NCI-H460 (cell line): ENCODE results near the gene WDR1. TPM values are rescaled to one million over a fixed set of nuclear protein-coding genes. Genes with fewer than 3 reads are reported as not detected.

Source experiments
- DNase-seq: peaks from one replicate; pipeline ENCODE4 v3.0.0-alpha.2; 2016; ENCODE audit warnings: low read depth; ENCODE audit errors: extremely low read depth
- total RNA-seq: library from RNA; depleted of rRNA; stranded (reverse); fragments of >200 nt; shearing (Covaris generic); gene quantifications from 2 replicates; pipeline ENCODE4 v1.2.3, GENCODE V29; 2014

The WDR1 gene
- total RNA-seq, 1 experiment from 2014 or later = 105 TPM

DNA sequence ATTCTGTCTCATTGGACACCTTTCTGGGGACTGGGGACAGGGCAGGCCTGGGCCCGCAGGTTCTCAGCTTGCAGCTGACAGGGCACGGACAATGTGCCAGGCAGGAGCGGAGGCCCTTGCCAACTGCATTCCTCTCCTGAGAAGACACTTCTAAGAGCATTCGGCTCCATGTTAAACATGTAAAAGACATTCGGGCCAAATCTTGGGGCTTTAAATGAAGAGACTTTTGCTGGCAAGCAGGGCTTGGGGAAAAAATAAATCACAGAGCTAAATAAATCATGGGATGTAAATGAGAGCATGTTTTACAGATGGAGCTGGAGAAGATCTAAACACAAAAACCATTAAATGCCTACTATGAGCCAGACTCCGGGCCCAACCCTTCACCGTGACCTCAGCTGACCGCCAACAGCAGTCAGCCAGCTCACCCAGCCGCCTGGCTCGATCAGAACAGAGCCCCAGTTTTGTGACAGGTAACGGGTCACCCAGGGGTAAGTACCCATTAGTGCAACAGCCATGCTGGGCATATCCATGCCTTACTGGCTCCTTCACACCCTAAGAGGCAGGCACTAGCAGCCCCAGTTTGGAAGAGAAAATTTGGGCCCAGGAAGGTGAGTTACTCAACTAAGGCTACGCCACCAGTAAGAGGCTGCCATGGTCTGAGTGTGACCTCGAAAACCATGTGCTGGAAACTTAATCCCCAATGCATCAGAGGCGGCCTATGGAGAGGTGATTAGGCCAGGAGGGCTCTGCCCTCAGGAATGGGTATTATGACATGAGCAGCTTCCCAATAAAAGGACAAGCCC, 14.7 kb downstream of the WDR1 start:
- no peak for DNase-seq

DNA sequence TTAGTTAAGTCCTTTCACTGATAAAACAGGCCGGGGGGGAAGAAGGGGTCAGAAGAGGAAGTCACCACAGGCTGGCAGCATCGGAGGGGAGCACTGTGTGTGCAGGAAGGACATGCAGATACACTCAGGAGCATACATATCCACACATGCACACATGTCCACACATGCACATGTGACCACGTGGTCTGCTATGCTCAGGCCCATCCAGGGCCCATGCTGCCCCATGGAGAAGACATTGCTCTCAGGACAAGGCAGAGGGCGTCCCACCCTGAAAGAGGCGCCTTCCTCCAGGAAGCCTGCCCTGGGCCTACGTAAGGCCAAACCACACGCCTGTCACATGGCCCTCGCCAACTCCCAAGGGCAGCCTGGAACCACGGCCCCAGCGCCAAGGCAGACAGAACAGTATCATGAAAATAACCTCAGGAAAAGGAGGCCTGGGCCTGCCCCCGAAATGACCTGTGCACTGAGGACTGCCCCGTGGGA, 15.8 kb downstream of the WDR1 start:
- DNase-seq = no peak

DNA sequence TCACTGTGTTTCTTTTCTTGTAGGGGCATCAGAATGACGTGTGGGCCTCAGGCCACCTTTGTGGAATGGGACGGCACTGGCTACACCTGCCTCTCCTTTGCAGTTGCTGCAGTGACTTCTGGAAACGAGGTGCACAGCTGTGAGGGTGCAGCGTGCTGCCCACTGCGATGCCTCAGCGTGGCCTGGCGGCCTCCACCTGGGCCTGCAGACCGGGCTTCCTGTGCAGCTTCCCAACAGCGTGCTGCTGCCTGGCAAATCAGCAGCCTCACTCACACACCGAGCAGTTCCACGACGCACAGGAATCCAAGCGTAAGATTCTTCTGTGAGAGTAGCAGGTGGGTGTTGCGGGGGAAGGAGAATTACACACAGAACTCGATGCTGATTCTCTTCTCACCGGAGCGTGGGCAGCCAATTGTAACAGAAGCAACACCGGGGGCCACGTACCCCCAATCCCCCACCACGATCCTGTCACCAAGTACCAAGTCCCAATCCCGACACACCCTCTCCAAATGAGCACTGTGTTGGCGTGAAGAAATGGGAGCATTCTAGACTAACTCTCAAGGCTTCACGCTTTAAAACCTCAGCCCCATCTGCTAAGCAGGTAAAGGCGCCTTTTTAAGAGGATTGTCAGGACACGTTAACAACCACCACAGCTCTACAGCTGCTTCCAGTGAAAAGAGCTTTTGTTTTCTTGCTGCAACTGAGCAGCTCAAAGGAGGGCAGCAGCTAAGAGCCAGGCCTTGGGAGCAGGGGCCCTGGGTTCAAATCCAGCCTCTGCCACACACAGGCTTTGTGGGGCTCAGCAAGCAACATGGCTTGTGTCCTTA, 16.9 kb downstream of the WDR1 start:
- no peak for DNase-seq

DNA sequence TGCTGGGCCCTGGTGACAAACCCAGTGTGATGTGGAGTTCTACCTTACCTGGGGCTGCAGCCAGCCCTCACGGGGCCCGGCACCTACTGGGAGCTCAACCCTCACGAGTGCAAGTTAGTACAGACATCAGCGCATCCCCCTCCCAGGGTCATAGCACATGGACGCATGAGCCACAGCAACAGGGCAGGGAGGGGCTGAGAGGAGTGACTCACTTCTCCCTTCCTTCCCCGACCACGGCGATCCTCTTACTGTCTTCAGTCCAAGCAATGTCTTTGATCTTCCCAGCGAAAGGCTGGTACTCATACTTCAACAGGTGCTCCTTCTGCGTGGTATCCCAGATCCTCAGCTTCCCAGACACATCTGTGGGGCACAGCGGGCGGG, 17.8 kb downstream of the WDR1 start:
- no peak for DNase-seq

DNA sequence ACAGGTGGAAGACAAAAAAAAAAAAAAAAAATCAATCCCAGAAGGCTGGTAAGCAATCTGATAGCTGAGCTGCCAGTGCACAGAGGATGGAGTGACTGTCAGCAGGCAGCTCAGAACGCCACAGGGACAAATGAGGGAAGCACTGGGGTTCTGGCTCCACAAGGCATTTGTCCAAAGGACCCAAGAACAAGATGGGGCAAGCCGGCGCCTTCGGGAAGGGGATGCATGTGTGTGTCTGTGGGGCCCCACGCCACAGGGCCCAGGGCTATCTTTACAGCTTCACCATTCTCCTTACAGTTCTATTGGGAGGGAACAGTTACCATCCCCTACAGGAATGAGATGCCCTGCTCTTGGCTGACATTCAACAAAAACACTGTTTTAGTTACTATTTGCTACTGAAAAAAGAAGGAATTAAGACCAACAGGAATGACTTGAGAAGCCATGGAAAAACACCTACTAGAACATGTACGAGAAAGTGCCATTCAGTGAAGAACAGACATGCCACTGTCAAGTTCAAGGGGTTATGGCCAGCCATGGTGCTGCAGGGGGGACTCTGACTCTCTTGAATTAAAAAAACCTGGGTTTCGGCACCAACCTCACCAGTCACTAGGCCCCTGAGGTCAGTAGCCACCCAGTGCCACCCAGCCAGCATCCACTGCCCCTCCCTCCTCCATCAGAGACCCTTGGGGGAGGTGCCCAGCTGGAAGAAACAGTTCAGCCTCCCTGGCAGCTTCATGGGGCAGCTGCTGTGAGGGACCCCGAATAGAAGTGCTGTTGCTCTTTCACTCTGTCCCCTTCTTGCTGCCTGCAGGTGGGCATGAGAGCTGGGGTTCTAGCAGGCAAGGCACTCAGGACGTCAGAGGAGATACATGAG, 18.5 kb downstream of the WDR1 start:
- DNase-seq = no peak

DNA sequence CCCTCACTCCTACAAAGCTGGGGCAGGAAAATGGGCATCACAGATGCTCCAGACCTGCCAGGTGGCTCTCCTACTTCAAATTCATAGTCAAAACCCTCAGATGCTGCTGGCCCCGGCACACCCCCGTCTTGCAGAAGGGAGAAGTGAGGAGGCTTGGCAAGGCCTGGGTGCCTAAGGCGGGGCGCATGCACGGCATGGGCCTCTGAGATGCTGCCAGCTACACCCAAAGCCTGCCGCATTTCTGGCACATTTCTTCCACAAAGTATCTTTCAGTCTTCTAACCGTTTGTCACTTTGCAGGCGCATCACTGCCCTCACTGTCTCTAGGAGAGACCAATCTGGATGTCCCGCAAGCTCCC, 19.6 kb downstream of the WDR1 start:
- DNase-seq = no peak

DNA sequence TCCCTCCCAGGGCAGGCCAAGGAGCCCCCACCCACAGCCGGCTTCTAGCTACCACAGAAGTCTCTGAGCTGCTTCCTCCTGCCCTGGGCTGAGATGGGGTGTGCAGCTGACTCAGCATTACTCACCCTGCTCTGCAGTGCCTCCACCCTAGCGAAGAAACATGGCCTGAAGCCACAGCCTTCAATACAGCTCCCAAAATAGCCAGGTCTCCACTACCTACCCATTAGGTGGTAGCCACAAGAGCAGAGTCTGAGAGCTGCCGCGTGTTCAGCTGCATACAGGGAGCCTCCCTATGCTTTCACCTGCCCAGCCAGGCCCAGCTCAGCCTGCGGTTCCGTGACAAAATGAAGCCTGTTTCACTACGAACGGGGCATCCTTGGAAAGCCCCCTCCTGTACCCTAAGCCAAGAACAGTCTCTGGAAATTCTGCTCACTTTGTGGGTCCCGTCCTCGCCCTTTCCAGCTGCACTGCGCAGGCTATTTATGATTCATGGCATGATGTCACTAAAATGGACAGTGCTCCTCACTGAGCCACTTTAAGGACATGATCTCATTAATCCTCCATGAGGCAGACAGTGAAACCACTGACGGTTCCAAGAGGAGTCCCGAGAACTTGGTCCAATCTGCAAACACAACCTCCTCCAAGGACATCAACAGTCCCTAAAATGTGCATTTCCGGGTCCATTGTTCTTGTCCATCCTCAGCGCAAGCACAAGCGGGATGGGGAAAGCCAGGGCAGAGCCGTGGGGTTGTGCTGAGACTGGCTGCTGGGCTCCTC, 20.2 kb downstream of the WDR1 start:
- DNase-seq = no peak

DNA sequence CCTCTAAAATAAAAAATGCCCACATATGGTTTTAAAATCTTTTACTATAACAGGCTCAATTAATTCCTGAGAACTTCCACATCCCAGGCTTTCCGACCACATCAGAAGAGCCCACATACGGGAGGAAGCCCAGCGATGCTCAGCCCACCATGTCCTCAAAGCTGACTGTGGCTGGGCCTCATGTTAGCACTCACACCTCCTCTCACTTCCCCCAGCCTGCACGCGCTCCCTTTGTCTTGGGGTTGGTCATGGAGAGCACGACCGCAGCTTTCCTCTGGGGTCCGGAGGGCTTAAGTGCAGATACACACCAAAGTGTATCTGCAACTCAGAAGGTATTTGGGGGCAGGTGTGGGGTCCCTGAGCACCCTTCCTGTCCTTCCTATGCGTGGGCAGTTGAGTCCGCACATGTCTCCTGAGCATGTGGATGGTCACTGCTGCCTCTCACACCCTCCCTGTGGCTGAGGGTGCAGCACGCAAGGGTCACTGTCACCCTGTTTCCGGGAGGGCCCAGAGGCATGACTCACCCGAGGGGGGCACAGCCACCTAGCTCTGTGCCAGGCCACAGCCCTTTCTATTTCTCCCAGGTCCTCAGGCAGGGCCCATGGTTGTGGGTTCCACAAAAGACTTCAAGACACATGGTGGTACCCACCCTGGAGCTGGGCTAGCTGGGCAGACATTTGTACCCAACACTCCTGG, 21.2 kb downstream of the WDR1 start:
- DNase-seq = no peak

DNA sequence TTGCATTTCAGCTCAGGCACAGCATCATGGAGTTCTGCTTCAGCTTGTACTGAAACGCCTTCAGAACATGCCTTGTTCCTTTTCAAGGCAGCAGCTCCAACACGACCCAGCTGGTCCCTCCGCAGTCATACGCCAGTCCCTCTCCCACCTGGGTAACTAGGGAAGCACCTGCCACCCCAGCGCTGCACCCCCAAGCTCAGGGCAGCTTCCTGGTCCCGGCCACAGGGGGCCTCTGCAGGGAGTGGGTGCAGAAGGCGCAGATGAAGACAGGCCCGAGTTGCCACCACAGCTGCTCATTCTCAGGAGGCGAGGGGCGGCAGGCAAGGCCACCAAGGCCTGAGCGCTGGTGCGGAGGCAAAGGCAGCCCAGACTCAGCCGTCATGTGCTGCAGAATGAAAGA, 21.8 kb downstream of the WDR1 start:
- no peak for DNase-seq

DNA sequence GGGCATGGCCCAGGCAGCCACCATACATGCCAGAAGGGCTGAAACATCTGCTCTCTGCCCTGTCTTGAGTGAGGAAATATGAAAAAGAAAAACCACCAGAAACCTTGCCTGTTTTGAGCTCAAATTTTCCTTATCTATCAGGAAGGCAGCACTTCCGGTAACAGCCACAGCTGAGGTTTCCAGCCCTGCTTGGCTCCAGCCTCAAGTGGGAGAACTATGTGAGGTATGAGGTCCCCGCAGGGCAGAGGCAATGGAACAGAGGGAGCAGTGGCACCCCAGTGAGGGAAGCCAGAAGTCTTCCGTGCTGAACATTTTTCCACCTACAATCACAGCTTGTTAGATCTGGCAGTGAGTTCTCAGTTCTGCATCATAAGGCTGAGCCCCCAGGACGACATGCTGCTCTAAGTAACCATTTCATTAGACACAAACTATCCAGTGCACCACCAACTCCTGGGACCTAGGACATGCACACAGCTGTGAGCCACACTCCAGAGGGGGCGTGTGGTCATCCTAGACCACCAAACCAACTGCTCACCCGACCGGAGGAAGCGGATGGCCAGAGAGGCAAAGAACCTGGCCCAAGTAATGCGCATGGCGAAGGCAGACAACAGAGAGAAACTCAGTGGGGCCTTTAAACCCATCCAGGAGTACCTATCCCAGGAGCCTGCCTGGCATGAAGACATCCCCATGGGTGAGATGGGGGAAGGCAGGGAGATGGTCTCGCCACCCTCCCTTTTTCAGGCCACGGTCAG, 22.6 kb downstream of the WDR1 start:
- no peak for DNase-seq

DNA sequence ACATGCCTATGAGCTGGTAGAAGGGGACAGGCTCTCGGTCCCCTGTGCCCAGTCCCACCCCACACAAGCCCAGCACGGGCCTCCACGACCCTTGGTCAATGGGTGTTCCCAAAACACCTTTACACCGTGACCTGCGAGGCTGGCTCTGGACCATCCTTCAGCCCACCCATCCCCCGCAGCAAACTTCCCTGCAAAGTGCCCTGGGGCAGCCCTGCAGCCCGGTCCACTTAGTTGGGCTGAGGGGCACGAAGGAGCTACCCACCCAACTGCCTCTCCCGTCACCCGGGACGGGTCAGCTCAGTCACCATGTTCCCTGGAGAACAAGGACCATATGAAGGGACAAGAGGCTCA, 23.4 kb downstream of the WDR1 start:
- DNase-seq = no peak

DNA sequence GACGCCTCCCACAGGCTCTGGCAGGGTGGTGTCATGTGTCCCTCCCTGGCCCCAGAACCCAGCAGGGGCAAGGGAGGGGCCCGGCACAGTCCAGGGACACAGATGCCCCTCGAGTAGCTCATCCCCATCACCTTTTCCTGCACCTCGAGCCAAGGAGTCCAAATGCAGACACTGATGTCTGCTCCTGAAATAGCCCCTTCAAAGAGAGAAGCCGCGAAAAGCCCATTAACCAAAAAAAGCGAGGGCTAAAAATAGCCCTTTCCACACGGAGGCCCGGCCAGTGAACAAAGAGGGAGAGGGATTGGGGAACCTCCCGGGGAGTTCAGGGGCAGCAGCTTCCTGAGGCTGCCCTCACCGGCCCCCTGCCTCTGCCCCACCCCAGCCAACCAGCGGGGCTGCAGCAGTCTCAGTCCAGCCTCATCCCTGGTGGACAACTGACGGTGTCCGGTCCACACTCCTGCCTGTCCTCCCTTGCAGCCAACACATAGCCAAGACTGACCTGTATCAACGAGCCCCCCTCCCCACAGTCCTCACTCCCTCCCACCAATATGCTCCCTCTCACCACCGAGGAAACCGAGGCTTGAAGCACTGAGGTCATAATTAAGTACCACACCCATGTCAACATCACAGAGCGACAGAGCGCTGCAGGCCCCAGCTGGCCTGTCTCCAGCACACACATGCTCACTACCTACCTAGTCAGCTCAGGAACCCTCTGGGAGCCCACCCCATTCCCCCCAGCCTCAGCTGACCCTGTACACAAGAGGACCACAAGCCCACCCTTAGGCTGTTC, 23.9 kb downstream of the WDR1 start:
- no peak for DNase-seq

DNA sequence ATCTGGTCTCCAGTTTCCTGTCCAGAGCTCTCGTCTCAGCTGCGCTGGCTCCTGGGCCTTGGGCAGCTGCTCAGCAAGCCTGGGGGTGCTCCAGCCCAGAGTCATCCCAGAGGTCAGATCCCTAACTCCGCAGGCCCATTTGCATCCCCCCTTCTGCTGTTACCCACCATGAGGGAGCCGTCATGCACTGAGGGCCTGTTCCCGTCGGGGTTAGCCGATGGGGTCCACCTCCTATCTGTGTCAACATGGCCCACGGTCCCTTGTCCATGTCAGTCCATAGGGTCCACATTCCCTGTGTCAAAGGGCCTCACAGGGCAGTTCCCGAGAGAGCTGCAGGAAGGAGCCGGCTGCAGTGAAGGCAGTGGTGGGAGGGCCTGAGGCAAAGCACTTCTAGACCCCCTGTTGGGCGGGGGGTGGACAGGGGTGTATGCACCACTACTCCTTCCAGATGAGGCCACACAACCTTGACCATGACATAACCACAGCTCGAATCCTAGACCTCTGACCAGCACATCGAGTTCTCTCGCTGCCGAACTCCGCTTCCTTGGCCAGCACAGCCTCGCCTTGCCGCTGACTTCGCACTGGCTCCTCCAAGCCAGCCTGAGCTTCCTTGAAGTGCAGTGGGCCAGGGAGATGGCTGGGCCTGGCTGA, 24.9 kb downstream of the WDR1 start:
- no peak for DNase-seq

DNA sequence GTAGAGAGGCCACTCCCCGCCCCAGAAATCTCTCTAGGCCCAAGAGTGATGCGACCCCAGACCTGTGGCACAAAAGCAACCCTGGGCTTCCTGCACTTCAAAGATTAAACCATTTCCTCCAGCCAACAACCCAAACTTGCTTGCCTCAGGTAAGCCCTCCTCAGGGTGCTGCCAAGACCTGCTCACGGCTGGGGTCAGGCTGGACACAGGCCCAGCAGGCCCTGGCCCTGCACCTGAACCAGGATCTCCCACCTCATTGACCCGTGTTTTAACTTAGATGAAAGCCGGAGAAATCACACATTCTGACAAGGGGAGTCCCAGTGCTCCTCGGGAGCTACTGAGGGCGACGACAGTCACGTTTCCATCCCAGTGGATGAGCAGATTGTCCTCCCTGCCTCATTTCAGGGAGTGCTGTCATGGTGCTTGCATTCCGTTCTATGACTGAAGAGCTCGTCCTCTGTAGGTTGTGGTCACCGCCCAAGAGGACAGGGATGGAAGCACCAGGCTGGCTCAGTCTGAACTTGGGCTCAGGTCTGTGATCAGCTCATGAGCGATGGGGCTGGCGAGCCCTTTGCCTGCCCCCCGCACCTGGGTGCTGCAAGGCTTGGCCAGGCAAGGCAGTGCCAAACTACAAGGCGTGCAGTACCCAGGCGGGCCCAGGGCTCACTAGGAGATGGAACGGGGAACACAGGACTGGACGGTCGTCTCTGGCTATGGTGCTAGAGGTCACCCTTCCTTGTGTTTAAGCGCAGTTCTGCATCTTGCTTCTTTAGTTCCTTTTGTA, 25.9 kb downstream of the WDR1 start:
- DNase-seq = no peak

DNA sequence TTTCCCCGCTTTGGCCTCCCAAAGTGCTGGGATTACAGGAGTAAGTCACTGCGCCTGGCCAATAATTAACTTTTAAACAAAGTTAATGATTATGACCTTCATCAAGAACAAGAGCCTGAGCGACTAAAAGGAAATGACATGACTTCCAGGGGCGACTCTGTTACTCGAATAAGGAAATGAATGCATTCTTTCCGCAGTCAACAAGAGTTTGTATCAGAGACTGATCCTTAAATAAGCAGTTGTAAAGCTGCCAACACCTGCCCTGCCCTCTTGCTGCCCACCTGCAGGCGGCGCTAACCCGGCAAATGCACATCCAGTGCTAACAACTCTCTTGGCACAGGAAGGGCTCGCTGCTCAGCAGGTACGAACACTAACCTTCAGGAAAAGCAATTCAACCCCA, 27.3 kb downstream of the WDR1 start:
- no peak for DNase-seq

DNA sequence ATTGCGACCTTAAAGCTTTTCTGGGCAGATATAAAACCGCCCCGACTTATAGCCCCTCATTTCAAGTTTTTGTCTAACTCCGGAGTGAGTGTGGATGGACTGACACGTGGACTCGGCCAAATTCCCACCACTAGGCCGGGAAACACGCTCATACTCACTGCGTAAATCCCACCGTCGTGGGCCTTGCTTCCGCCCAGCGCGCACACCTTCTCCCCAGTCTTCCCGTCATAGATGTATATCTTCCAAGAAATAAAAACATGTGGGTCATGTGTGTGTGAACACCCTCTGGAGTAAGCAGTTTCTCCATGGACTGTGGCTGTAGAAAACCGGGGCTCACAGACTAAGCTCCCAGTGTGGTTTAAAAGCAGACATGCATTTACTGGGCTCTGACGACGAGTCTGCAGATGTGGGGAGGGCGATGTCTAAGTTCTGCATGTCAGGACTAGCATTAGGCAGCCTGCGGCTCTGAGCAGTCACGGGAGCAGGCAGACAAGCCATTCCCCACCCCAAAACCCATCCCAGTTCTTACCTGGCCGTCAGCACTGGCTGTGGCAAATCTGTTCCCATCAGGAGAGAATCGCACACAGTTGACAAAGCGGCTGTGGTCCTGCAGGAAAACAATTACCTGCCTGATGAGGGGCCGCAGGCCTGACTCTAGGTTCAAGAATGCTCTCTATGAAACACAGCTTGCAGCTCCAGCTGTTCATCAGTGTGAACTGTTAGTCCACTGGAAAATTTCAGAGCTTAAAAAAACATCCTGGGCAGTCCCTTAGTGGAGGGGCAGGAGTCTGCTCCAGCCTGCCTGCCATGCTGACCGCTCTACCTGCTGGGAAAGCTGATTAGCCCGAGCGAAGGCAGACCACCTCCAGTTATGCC, 28.2 kb downstream of the WDR1 start:
- no peak for DNase-seq
